ENCODE measurements around the gene RHOA. TPM values are rescaled to one million over a fixed set of nuclear protein-coding genes. Genes with fewer than 3 reads are reported as not detected.
"Not testable (repeated sequence)": the region's sequence is repeated elsewhere in the genome, so short reads cannot be mapped to it uniquely, and the experiment has no call there.

The RHOA gene
- total RNA-seq, 4 donors from 2014 or later: 244 to 411 (median 282) TPM

DNA sequence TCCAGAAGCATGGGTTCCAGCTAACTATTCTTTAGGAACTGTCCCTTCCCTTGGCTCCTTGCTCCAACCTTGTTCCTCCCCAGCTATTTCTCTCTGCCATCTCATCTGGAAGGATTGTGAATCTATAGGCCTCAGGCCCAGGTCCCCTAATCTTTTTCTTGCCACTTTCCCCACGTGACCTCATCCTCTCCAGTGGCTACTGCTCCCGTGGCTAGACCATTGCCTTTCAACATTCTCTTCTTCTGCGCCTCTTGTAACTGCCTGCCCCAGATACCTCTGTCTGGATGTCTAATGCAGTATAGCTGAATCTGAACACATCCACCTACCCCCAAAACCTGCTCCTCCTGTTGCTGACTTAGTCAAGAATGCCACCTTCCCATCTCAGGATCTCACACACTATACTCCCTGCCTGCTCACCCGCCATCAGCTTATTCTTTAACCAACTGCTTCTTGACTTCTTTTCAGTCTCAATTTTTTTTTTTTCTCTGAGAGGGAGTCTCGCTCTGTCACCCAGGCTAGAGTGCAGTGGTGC lies 58.8 kb downstream of the RHOA start:
- H3K9me3 ChIP-seq: no peaks in the 10 kb centered on the region
- peak overlapping the region in 3 of 4 donors; percentile 7 to 49 (median 43) for H3K27ac ChIP-seq
- no peak overlapping the region for H3K4me3 ChIP-seq
- in situ Hi-C loops (cut with MboI; ENCODE audit: low sequenced_read_pairs in 4 of 4): no loop called here
- no peaks in the 10 kb centered on the region for H3K27me3 ChIP-seq
- no peak for TF ChIP-seq POLR2A (IDR thresholded peaks at IDR 0.05)
- TF ChIP-seq, protein P1, sequence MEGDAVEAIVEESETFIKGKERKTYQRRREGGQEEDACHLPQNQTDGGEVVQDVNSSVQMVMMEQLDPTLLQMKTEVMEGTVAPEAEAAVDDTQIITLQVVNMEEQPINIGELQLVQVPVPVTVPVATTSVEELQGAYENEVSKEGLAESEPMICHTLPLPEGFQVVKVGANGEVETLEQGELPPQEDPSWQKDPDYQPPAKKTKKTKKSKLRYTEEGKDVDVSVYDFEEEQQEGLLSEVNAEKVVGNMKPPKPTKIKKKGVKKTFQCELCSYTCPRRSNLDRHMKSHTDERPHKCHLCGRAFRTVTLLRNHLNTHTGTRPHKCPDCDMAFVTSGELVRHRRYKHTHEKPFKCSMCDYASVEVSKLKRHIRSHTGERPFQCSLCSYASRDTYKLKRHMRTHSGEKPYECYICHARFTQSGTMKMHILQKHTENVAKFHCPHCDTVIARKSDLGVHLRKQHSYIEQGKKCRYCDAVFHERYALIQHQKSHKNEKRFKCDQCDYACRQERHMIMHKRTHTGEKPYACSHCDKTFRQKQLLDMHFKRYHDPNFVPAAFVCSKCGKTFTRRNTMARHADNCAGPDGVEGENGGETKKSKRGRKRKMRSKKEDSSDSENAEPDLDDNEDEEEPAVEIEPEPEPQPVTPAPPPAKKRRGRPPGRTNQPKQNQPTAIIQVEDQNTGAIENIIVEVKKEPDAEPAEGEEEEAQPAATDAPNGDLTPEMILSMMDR (IDR thresholded peaks at IDR 0.05 in 4 of 5, conservative IDR thresholded peaks at IDR 0.05 in 1 of 5): no peak
- intact Hi-C loops (cut with DNase I; ENCODE audit: low total_unique reads): no loop called here
- H3K36me3 ChIP-seq: peaks cover 0 to 7% of the 10 kb centered on the region in 2 donors
- DNase-seq (no peak), ATAC-seq (no peak)
- H3K4me1 ChIP-seq: peaks cover 9 to 15% of the 10 kb centered on the region in 2 donors

DNA sequence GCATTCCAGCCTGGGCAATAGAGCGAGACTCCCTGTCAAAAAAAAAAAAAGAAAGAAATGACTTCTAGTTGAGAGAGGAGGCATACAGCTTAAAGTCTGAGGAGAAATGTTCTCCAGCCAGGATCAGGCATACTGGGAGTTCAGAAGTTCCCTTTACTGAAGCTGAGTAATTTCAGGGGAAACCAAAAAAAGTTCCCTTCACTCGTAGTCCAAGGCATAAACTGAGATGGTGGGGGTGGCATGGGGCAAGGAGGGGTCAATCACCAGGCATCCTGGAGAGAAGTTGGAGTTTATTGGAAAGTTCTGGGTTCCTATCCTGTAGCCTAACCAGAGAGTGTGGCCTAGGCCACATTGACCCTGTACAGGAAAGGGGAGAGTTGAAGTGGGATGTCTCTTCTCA lies 59.5 kb downstream of the RHOA start:
- in situ Hi-C loops (cut with MboI; ENCODE audit: low sequenced_read_pairs in 4 of 4) (no loop called here), intact Hi-C loops (cut with DNase I; ENCODE audit: low total_unique reads) (no loop called here)
- Histone ChIP-seq H3K4me1 (peaks cover 9 to 15% of the 10 kb centered on the region in 2 donors), H3K9me3 (no peaks in the 10 kb centered on the region), H3K36me3 (peaks cover 0 to 7% of the 10 kb centered on the region in 2 donors), H3K27ac (peak overlapping the region; percentile 7 to 49 (median 40)), H3K27me3 (no peaks in the 10 kb centered on the region), H3K4me3 (no peak overlapping the region)
- TF ChIP-seq, protein P1 (IDR thresholded peaks at IDR 0.05 in 4 of 5, conservative IDR thresholded peaks at IDR 0.05 in 1 of 5): no peak
- no peak for TF ChIP-seq POLR2A (IDR thresholded peaks at IDR 0.05)
- DNase-seq (no peak), ATAC-seq (no peak)

DNA sequence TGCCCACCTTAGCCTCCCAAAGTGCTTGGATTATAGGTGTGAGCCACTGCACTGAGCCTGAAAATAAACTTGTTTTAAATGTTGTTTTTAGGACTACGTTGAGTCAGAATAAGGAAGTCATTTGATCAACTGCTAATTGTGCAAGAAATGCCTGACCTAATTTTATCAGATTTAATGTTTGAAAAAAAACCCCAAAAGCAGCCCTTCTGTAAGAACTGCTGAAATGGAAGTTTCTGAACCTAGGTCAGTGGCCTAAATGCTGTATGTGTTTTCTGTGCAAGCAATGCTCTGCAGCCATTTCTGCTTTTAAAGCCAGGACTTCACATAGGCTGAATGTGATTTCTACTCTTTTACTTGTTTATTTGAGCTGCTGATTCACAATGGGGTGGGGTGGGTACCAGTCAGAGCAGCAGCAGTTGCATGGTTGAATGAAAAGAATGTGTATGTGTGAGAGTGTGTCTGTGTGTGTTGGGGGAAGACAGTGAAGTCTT lies 60.2 kb downstream of the RHOA start:
- in situ Hi-C loops (cut with MboI; ENCODE audit: low sequenced_read_pairs in 4 of 4) (no loop called here), intact Hi-C loops (cut with DNase I; ENCODE audit: low total_unique reads) (no loop called here)
- ATAC-seq (peak; percentile 23 to 39), DNase-seq (no peak)
- Histone ChIP-seq H3K9me3 (no peaks in the 10 kb centered on the region), H3K36me3 (peaks cover 0 to 6% of the 10 kb centered on the region in 2 donors), H3K27ac (peak overlapping the region; percentile 37 to 55 (median 46)), H3K4me1 (peaks cover 6 to 16% of the 10 kb centered on the region in 2 donors), H3K4me3 (no peak overlapping the region), H3K27me3 (no peaks in the 10 kb centered on the region)
- no peak for TF ChIP-seq POLR2A (IDR thresholded peaks at IDR 0.05)
- TF ChIP-seq, protein P1 (IDR thresholded peaks at IDR 0.05 in 4 of 5, conservative IDR thresholded peaks at IDR 0.05 in 1 of 5): no peak

DNA sequence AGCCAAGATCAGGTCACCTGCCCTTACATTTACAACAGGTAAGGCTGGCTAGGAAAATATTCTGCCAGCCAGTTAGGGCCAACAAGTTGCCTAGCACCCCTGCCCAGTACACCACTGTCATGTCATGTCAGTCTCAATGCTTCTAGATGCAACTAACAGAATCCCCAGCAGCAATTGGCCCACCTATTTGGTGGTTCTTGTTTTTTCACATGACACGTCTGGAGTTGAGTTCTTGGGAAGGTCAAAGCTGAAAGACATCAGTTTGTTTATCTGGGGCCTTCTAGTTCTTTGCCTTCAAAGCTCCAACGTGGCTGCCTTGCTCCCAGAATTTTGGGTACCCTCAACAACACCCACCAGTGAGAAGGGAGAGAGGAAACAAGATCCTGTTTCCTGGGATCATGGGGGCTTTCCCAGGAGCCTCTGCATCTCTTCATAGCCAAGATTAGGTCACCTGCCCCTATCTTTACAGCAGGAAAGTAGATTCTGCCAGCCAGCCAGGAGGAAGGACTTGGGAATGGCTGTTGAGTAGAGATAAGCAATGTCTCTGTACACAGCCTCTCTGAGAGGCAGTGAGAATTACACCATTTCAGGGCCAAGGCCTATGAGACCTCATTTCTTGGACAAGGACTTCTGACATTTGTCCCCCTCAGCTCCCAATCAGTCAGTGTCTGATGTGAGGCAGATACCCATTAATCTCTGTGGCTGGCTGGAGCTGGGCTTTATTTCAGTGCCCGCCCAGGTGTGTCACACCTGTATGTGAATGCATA lies 62.2 kb downstream of the RHOA start:
- Histone ChIP-seq H3K36me3 (no peaks in the 10 kb centered on the region), H3K27ac (no peak overlapping the region), H3K4me1 (peaks cover 0 to 10% of the 10 kb centered on the region in 2 donors), H3K27me3 (no peaks in the 10 kb centered on the region), H3K4me3 (no peak overlapping the region), H3K9me3 (no peaks in the 10 kb centered on the region)
- TF ChIP-seq, protein P1 (IDR thresholded peaks at IDR 0.05 in 4 of 5, conservative IDR thresholded peaks at IDR 0.05 in 1 of 5): no peak
- TF ChIP-seq POLR2A (IDR thresholded peaks at IDR 0.05): no peak
- DNase-seq (no peak), ATAC-seq (no peak)
- in situ Hi-C loops (cut with MboI; ENCODE audit: low sequenced_read_pairs in 4 of 4): loop anchor here in 2 of 4 donors (10.0 kb wide), 1 partner anchor 95 kb away; no protein-coding TSS in a partner anchor
- intact Hi-C loops (cut with DNase I; ENCODE audit: low total_unique reads): no loop called here

DNA sequence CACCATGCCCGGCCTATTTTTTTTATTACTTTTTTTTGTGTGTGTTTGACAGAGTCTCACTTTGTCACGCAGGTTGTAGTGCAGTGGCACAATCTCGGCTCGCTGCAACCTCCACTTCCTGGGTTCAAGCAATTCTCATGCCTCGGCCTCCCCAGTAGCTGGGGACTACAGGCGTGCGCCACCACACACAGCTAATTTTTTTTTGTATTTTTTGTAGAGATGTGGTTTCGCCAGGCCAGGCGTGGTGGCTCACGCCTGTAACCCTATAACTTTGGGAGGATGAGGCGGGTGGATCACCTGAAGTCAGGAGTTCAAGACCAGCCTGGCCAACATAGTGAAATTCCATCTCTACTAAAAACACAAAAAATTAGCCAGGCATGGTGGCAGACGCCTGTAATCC lies 63.4 kb downstream of the RHOA start:
- H3K27ac ChIP-seq; DNase-seq; intact Hi-C loops (cut with DNase I; ENCODE audit: low total_unique reads); ATAC-seq; H3K9me3 ChIP-seq; H3K36me3 ChIP-seq; H3K4me3 ChIP-seq; H3K27me3 ChIP-seq: not testable (repeated sequence)
- in situ Hi-C loops (cut with MboI; ENCODE audit: low sequenced_read_pairs in 4 of 4): loop anchor here in 2 of 4 donors (10.0 kb wide), 1 partner anchor 96 kb away; no protein-coding TSS in a partner anchor
- peaks cover 0 to 10% of the 10 kb centered on the region in 2 donors for H3K4me1 ChIP-seq

Data from gastrocnemius medialis (tissue), 4 donors.